HepG2 (cell line): Measurements from ENCODE around the gene TMEM63B. TPM values are rescaled to one million over a fixed set of nuclear protein-coding genes. Genes with fewer than 3 reads are reported as not detected.
A peak's percentile ranks its signal among the peaks of the same experiment; 100 is the strongest.

ENCODE experiments used
- ARID4A ChIP-seq: sonication (generic); formaldehyde crosslinking; IDR thresholded peaks from 2 replicates; pipeline ENCODE4 v1.5.0; 2020; ENCODE audit warnings: mild to moderate bottlenecking, missing genetic modification reagents, borderline replicate concordance
- CREB1 ChIP-seq, 2 experiments: fragments of 450-650 bp in 1 of 2; IDR thresholded peaks; 2 replicates each; pipeline ENCODE4 v1.6.1; 2016 to 2017; ENCODE audit warnings: control low read depth in 1 of 2, mild to moderate bottlenecking in 1 of 2, missing compliant biosample characterization in 1 of 2, missing genetic modification characterization in 1 of 2
- DPF2 ChIP-seq: sonication (generic); formaldehyde crosslinking; IDR thresholded peaks from 2 replicates; pipeline ENCODE4 v1.4.0; 2020; ENCODE audit warnings: mild to moderate bottlenecking, low read depth, missing genetic modification reagents, borderline replicate concordance
- ELF3 ChIP-seq: IDR thresholded peaks from 2 replicates; pipeline ENCODE4 v1.6.1; 2016; ENCODE audit warnings: missing genetic modification reagents, missing compliant biosample characterization
- HES4 ChIP-seq: sonication (generic); formaldehyde crosslinking; IDR thresholded peaks from 2 replicates; pipeline ENCODE4 v1.9.0; 2021; ENCODE audit warnings: mild to moderate bottlenecking, missing genetic modification reagents, borderline replicate concordance
- HMGA1 ChIP-seq: sonication (generic); formaldehyde crosslinking; conservative IDR thresholded peaks from 2 replicates; pipeline ENCODE4 v1.4.0; 2020; ENCODE audit warnings: missing genetic modification reagents
- IRX3 ChIP-seq: sonication (generic); formaldehyde crosslinking; IDR thresholded peaks from 2 replicates; pipeline ENCODE4 v1.8.1; 2023; ENCODE audit warnings: mild to moderate bottlenecking, low read depth, missing genetic modification reagents, borderline replicate concordance
- MAZ ChIP-seq, 2 experiments: sonication (generic) in 1 of 2; formaldehyde crosslinking in 1 of 2; IDR thresholded peaks; 2 replicates each; pipeline versions ENCODE4 v1.5.0 to v1.6.1; 2012 to 2020; ENCODE audit warnings: low read depth in 2 of 2, mild to moderate bottlenecking in 2 of 2, borderline replicate concordance in 1 of 2, improper control_type of control experiment in 1 of 2, low read length in 1 of 2, missing genetic modification reagents in 1 of 2, moderate library complexity in 1 of 2
- PATZ1 ChIP-seq: sonication (generic); formaldehyde crosslinking; IDR thresholded peaks from 2 replicates; pipeline ENCODE4 v1.4.0; 2020; ENCODE audit warnings: missing genetic modification reagents
- PLSCR1 ChIP-seq: sonication (generic); formaldehyde crosslinking; IDR thresholded peaks from 2 replicates; pipeline ENCODE4 v1.5.0; 2020; ENCODE audit warnings: missing genetic modification reagents, mild to moderate bottlenecking, borderline replicate concordance
- PRPF4 ChIP-seq: fragments of 200-400 bp; formaldehyde crosslinking; IDR thresholded peaks from 2 replicates; pipeline ENCODE4 v1.6.1; 2016; ENCODE audit warnings: low read length, low read depth; ENCODE audit not compliant: poor library complexity, severe bottlenecking
- SUZ12 ChIP-seq: fragments of 150-350 bp; IDR thresholded peaks from 2 replicates; pipeline ENCODE4 v1.6.1; 2014; ENCODE audit warnings: low read depth, low read length
- TEAD2 ChIP-seq: sonication (generic); formaldehyde crosslinking; IDR thresholded peaks from 2 replicates; pipeline ENCODE4 v1.9.0; 2021; ENCODE audit warnings: missing genetic modification reagents
- ZFP90 ChIP-seq: sonication (generic); formaldehyde crosslinking; IDR thresholded peaks from 2 replicates; pipeline ENCODE4 v1.8.0; 2022; ENCODE audit warnings: missing genetic modification reagents, mild to moderate bottlenecking, inconsistent platforms, borderline replicate concordance
- ZMYM4 ChIP-seq: sonication (generic); formaldehyde crosslinking; IDR thresholded peaks from 2 replicates; pipeline ENCODE4 v1.8.1; 2023; ENCODE audit warnings: mild to moderate bottlenecking, missing genetic modification reagents
- ZNF143 ChIP-seq: sonication (generic); formaldehyde crosslinking; IDR thresholded peaks from 2 replicates; pipeline ENCODE4 v1.4.0; 2020; ENCODE audit warnings: missing genetic modification reagents
- ZNF605 ChIP-seq: sonication (generic); formaldehyde crosslinking; IDR thresholded peaks from 2 replicates; pipeline ENCODE4 v1.8.0; 2022; ENCODE audit warnings: mild to moderate bottlenecking, missing genetic modification reagents
- ZNF747 ChIP-seq: sonication (generic); formaldehyde crosslinking; IDR thresholded peaks from 2 replicates; pipeline ENCODE4 v1.8.1; 2023; ENCODE audit warnings: missing genetic modification reagents, mild to moderate bottlenecking, borderline replicate concordance
- ZNF781 ChIP-seq: sonication (generic); formaldehyde crosslinking; IDR thresholded peaks from 2 replicates; pipeline ENCODE4 v1.5.1; 2020; ENCODE audit warnings: borderline replicate concordance, mild to moderate bottlenecking, missing genetic modification reagents; ENCODE audit errors: not compliant biosample characterization
- polyA plus RNA-seq, 8 experiments: library from polyadenylated mRNA; depleted of rRNA in 3 of 8; stranded (reverse) in 7 of 8; unstranded in 1 of 8; fragments of >200 nt; fragmentation: Illumina TruSeq in 4 of 8; extraction: Trizol in 4 of 8; gene quantifications; 2 replicates each; pipeline versions ENCODE4 v1.2.1 to v1.2.3, GENCODE V29; 2011 to 2016; ENCODE audit warnings: low read depth in 4 of 8, missing spikeins in 1 of 8, mixed read lengths in 1 of 8; ENCODE audit not compliant: insufficient read depth in 1 of 8
- total RNA-seq, 5 experiments: library from RNA; depleted of rRNA; stranded (reverse); fragments of >200 nt; fragmentation: Illumina TruSeq; extraction: Trizol; gene quantifications; 2 replicates each; pipeline ENCODE4 v1.2.3, GENCODE V29; 2016; ENCODE audit warnings: low read depth in 1 of 5

Gene TMEM63B
- total and polyA plus RNA-seq, 2 of the 13 experiments (the other 11 are each of a cell fraction or from before 2014, with no cell fraction given), result 27.4 to 75.8 TPM

DNA sequence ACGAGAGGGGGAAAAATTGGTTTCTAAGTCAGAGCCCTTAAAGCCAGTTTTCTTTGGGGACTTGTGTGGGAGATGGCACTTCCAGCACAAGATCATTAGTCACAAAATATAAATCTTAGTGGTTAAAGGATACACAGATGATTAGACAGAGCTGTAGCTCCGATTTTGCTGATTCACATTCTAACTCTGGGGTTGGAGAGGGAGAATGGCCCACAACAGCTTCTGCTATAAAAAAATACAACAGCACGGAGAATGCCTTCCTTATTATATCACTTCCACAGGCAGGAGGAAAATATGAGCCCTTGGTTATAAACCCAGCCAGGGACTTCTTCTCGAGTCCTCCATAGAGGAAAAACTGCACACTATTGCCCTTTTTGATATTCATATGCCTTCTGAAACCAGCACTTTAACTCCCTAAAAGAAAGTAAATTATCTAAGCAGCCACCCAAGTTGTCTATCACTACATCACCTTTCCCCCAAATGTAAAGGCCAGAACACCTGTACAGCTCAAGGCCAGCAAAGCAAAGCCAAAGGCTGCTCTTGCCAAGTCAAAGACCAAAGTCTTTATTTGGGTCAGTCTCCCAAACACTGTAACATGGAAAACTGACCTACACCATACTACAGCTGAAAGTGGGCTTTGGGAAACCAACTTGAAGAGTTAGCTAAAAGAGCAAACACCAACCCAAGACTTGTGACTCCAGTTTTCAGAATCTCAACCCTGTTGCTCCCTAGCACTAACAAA lies 10.5 kb upstream of the TMEM63B start (continued):
- TF ChIP-seq SUZ12 (no peak), PLSCR1 (CRISPR knock-in tag) (no peak), PRPF4 (no peak), ZNF781 (CRISPR knock-in tag) (no peak), ZNF747 (peak; percentile 28; the same call in 1 of the 2 replicates), ZFP90 (CRISPR knock-in tag) (no peak), TEAD2 (CRISPR knock-in tag) (no peak), ELF3 (no peak), HES4 (no peak), ZNF605 (CRISPR knock-in tag) (0 out of 2 replicates have a peak, but pooled peaks have one; percentile 24), MAZ (IDR thresholded peaks at IDR 0.05; ENCODE audit: borderline replicate concordance, low read depth, low read length) (no peak), MAZ (CRISPR knock-in tag; IDR thresholded peaks at IDR 0.05; ENCODE audit: low read depth) (no peak), ARID4A (CRISPR knock-in tag) (no peak; the same call in 1 of the 2 replicates), ZNF143 (CRISPR knock-in tag) (no peak), DPF2 (CRISPR knock-in tag) (no peak), CREB1 (IDR thresholded peaks at IDR 0.05) (no peak), CREB1 (CRISPR knock-in tag; IDR thresholded peaks at IDR 0.05) (no peak), ZMYM4 (CRISPR knock-in tag) (peak; percentile 42; the same call in 1 of the 2 replicates), IRX3 (CRISPR knock-in tag) (no peak), HMGA1 (no peak), PATZ1 (no peak)
